Amygdala (tissue), 56 donors: ENCODE data around the gene NWD2.
"Not testable (repeated sequence)": the region's sequence is repeated elsewhere in the genome, so short reads cannot be mapped to it uniquely, and the experiment has no call there.

Experiments
- DNase-seq, 56 donors: peaks; one replicate each; lab custom pipeline; 2025; lab: John Stamatoyannopoulos, UW

The NWD2 gene

DNA sequence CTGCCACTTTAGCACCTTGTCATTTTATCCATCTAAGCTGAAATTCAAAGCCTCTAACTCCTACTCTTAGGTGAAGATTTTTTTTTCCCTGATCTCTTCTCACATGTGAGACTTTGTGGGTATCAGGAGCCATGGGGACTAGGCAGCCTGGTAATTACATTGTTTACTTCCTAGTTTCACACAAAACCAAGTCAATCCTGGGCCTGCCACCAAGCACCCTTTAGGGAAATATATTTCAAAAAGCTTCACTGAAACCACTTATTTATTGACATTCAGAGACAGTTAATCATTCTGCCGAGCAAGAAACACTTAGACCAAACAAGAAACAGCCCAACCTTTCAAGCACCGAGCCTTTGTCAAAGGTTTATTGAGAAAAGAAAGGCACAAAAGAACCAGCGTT is 241.6 kb downstream of the NWD2 start:
- DNase-seq = no peak

GRCh38 chr4:37487668-37488067 is 243.1 kb downstream of the NWD2 start:
- no peak for DNase-seq

DNA sequence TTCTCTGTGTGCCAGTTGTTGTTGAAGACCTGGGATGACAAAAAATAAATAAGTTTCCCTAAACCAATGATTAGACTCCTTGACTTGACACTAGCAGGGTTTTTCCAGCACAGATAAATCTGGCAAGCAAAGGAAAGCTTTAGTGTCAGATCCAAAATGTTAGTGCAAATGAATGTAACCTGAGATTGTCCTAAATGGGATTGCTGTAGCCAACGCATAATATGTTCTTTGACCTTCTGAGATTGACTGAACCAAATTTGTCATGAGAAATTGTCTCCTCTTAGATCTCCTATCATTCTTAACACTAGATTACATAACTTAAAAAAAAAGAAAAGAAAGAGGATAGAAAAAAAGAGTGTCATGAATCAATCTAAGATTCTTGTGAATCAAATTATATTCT is 245.2 kb downstream of the NWD2 start:
- DNase-seq = no peak

DNA sequence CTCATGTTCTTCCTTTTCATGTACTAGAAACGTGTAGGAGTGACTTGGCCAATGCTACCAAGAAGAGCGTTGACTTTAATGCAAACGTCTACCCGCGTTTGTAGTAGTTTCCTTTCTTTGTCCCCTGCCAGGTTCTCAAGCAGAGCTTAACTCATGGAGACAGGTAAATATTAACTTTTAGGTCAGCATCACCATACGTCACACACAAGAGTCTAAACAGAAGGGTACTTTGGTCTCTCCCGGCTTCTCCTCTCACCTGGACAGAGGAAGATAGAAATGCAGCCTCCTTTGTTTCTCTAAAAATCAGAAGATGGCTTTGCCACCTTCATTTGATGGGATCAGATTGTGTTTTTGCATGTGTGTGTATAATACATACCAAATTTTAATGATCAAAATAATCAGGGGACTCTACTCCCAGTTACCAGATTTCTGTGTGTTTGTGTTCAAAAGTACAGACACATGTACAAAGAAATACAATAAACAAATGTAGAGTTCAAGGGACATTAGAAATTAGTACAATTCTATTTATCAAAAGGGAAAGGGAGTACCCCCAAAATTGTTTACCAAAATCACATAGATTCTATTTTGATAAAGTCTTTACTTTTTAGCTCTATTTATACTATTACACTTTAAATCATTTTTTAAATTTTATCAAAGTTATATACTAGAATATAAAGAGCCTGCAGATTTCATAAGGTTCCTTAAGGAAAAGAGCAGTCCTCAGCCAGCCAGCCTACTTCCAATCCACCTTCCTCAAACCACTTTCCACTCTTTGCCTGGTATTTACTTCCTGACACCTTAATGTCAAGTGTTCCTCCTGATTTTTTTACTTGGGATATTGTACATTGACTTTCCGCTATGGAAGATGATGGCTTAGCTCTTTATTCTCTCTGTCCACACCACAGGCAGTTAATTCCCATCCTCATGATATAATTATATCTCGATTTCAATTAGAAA is 246.1 kb downstream of the NWD2 start:
- DNase-seq = no peak

DNA sequence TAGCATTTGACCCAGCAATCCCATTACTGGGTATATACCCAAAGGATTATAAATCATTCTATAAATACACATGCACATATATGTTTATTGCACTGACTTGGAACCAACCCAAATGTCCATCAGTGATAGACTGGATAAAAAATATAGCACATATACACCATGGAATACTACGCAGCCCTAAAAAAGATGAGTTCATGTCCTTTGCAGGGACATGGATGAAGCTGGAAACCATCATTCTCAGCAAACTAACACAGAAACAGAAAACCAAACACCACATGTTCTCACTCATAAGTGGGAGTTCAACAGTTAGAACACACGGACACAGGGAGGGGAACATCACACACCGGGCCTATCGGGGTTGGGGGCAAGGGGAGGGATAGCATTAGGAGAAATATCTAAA is 250.8 kb downstream of the NWD2 start:
- DNase-seq = not testable (repeated sequence)
